HCT116 (cell line): ENCODE data around the gene TMEM131. TPM values are rescaled to one million over a fixed set of nuclear protein-coding genes. Genes with fewer than 3 reads are reported as not detected.

Source experiments
- ATAC-seq: fragments of 200-7000 bp; cut with Tn5 transposase; 2 replicates; pipeline ENCODE4 v1.9.1; 2020; ENCODE audit warnings: mild to moderate bottlenecking, moderate library complexity
- BruUV-seq: library from RNA; stranded (reverse); fragments of 400-500 nt; replicated peaks from 2 replicates; lab custom pipeline; 2021; lab: Mats Ljungman, UMichigan
- CTCF ChIA-PET: fragments of 300-600 bp; sonication (Branson Sonifier 250); formaldehyde crosslinking; loops from one replicate; lab custom pipeline; 2021; ENCODE audit warnings: antibody characterized with exemption; lab: Charles Lee
- POLR2A ChIA-PET: fragments of 300-600, 350-600 bp; sonication (Branson Sonifier 250); formaldehyde crosslinking; loops from one replicate; lab custom pipeline; 2021; ENCODE audit warnings: antibody characterized with exemption; lab: Charles Lee
- RAD21 ChIA-PET, 2 experiments: fragments of 300-600 bp; sonication (Branson Sonifier 250); formaldehyde crosslinking; loops; one replicate each; lab custom pipeline; 2023; ENCODE audit warnings: low total read pairs in 2 of 2; ENCODE audit not compliant: uncharacterized antibody in 2 of 2, unreplicated experiment in 2 of 2, low non-redundant PET in 1 of 2; lab: Charles Lee
- DNase-seq: peaks from one replicate; pipeline ENCODE4 v3.0.0-alpha.2; 2010; ENCODE audit warnings: low read depth, low spot score
- H2AFZ ChIP-seq: fragments of 200-600 bp; shearing (Covaris generic), sonication (generic); 2 replicates; pipeline ENCODE4 v1.6.1; 2017; ENCODE audit warnings: low read depth, mixed run types, mixed read lengths, antibody characterized with exemption, low read length; ENCODE audit not compliant: poor library complexity, severe bottlenecking
- H3K27ac ChIP-seq: 2 replicates; pipeline ENCODE4 v1.5.1; 2012; ENCODE audit warnings: low read depth, low read length
- H3K27me3 ChIP-seq: fragments of 200-600 bp; sonication (generic); 2 replicates; pipeline ENCODE4 v1.6.1; 2016; ENCODE audit warnings: mixed run types, low read length, mixed read lengths; ENCODE audit not compliant: insufficient read depth
- H3K36me3 ChIP-seq, 2 experiments: fragments of 200-500 bp in 1 of 2; fragments of 200-600 bp in 1 of 2; sonication (Bioruptor generic) in 1 of 2; sonication (generic) in 1 of 2; 2 replicates each; pipeline versions ENCODE4 v1.5.1 to v1.6.1; 2014 to 2016; ENCODE audit warnings: low read length in 2 of 2, inconsistent platforms in 1 of 2, mixed read lengths in 1 of 2, mixed run types in 1 of 2; ENCODE audit not compliant: insufficient read depth in 2 of 2, control insufficient read depth in 1 of 2
- H3K4me1 ChIP-seq, 2 experiments: fragments of 200-600 bp in 1 of 2; sonication (generic) in 1 of 2; 2 replicates each; pipeline versions ENCODE4 v1.5.1 to v1.6.1; 2012 to 2017; ENCODE audit warnings: low read length in 2 of 2, inconsistent platforms in 1 of 2, mild to moderate bottlenecking in 1 of 2, mixed read lengths in 1 of 2, mixed run types in 1 of 2, moderate library complexity in 1 of 2; ENCODE audit not compliant: insufficient read depth in 2 of 2, control insufficient read depth in 1 of 2
- H3K4me2 ChIP-seq: fragments of 200-600 bp; sonication (generic); 2 replicates; pipeline ENCODE4 v1.6.1; 2017; ENCODE audit warnings: mixed run types, low read length, mixed read lengths
- H3K4me3 ChIP-seq, 2 experiments: fragments of 200-600 bp in 1 of 2; sonication (generic) in 1 of 2; replicated peaks in 1 of 2; 2 replicates each; pipeline ENCODE4 v1.5.1; 2011 to 2016; ENCODE audit warnings: low read length in 2 of 2, control low read depth in 1 of 2, low read depth in 1 of 2, mild to moderate bottlenecking in 1 of 2, mixed read lengths in 1 of 2, mixed run types in 1 of 2
- H3K79me2 ChIP-seq: fragments of 200-600 bp; sonication (generic); 2 replicates; pipeline ENCODE4 v1.6.1; 2017; ENCODE audit warnings: mild to moderate bottlenecking, mixed run types, low read length, moderate library complexity, mixed read lengths; ENCODE audit not compliant: insufficient read depth
- H3K9ac ChIP-seq: fragments of 200-600 bp; sonication (generic); 2 replicates; pipeline ENCODE4 v1.6.1; 2016; ENCODE audit warnings: low read length, mixed read lengths
- H3K9me2 ChIP-seq: fragments of 200-600 bp; sonication (generic), shearing (Covaris generic); 2 replicates; pipeline ENCODE4 v1.6.1; 2017; ENCODE audit warnings: mixed run types, mild to moderate bottlenecking, moderate library complexity; ENCODE audit not compliant: insufficient read depth
- H3K9me3 ChIP-seq, 2 experiments: fragments of 200-500 bp in 1 of 2; fragments of 200-600 bp in 1 of 2; sonication (Bioruptor generic) in 1 of 2; sonication (generic) in 1 of 2; 2 replicates each; pipeline ENCODE4 v1.6.1; 2014 to 2017; ENCODE audit warnings: low read length in 2 of 2, mixed read lengths in 2 of 2, inconsistent platforms in 1 of 2, low read depth in 1 of 2, mild to moderate bottlenecking in 1 of 2, mixed run types in 1 of 2, moderate library complexity in 1 of 2; ENCODE audit not compliant: control insufficient read depth in 1 of 2, insufficient read depth in 1 of 2
- H4K20me1 ChIP-seq: fragments of 200-600 bp; sonication (generic), shearing (Covaris generic); 2 replicates; pipeline ENCODE4 v1.6.1; 2017; ENCODE audit warnings: mixed run types, mild to moderate bottlenecking, moderate library complexity; ENCODE audit not compliant: insufficient read depth
- CBX3 ChIP-seq: IDR thresholded peaks from 2 replicates; pipeline ENCODE4 v1.6.1; 2012; ENCODE audit warnings: low read depth
- CEBPB ChIP-seq: IDR thresholded peaks from 2 replicates; pipeline ENCODE4 v1.6.1; 2012; ENCODE audit warnings: low read depth
- ELF1 ChIP-seq: IDR thresholded peaks from 2 replicates; pipeline ENCODE4 v1.6.1; 2012; ENCODE audit warnings: low read depth, borderline replicate concordance
- EZH2 ChIP-seq: fragments of 200-600 bp; sonication (generic); IDR thresholded peaks from 2 replicates; pipeline ENCODE4 v1.6.1; 2017; ENCODE audit warnings: antibody characterized with exemption, mixed run types
- EZH2phosphoT487 ChIP-seq: fragments of 200-600 bp; IDR thresholded peaks from 2 replicates; pipeline ENCODE4 v1.6.1; 2018; ENCODE audit warnings: antibody characterized with exemption, borderline replicate concordance
- FOSL1 ChIP-seq: IDR thresholded peaks from 2 replicates; pipeline ENCODE4 v1.6.1; 2012; ENCODE audit warnings: low read depth
- JUND ChIP-seq: IDR thresholded peaks from 2 replicates; pipeline ENCODE4 v1.6.1; 2012
- POLR2AphosphoS5 ChIP-seq: IDR thresholded peaks from 2 replicates; pipeline ENCODE4 v1.6.1; 2011; ENCODE audit warnings: mild to moderate bottlenecking, low read depth, low read length, moderate library complexity
- RAD21 ChIP-seq: IDR thresholded peaks from 2 replicates; pipeline ENCODE4 v1.6.1; 2012; ENCODE audit warnings: low read depth, mild to moderate bottlenecking
- SIN3A ChIP-seq: IDR thresholded peaks from 2 replicates; pipeline ENCODE4 v1.6.1; 2012; ENCODE audit warnings: low read depth
- TCF7L2 ChIP-seq: IDR thresholded peaks from 2 replicates; pipeline ENCODE4 v1.7.0; 2011; ENCODE audit warnings: borderline replicate concordance, inconsistent platforms; ENCODE audit not compliant: insufficient read depth, insufficient read length; ENCODE audit errors: extremely low read depth
- ZFX ChIP-seq: fragments of 450-650 bp; IDR thresholded peaks from 2 replicates; pipeline ENCODE4 v1.6.1; 2017
- ZNF274 ChIP-seq: fragments of 200-500 bp; sonication (Bioruptor generic); IDR thresholded peaks from 2 replicates; pipeline ENCODE4 v1.6.1; 2014; ENCODE audit warnings: mild to moderate bottlenecking, low read depth, low read length, inconsistent platforms
- intact Hi-C: fragments of 100-400 bp; cut with micrococcal nuclease; formaldehyde crosslinking; loops from 2 replicates; pipeline ENCODE4 v1.10.0; 2022
- total RNA-seq: library from RNA; stranded (reverse); gene quantifications from one replicate; pipeline ENCODE4 v1.2.1, GENCODE V29; 2021; ENCODE audit not compliant: unreplicated experiment
- TF ChIP-seq, protein P1 (sequence below): IDR thresholded peaks from 2 replicates; pipeline ENCODE4 v1.6.1; 2012
- TF ChIP-seq, protein P2 (sequence below): IDR thresholded peaks from 2 replicates; pipeline ENCODE4 v1.6.1; 2012
- TF ChIP-seq, protein P3 (sequence below): IDR thresholded peaks from 2 replicates; pipeline ENCODE4 v1.6.1; 2012; ENCODE audit warnings: low read depth
- TF ChIP-seq, protein P4 (sequence below), 3 experiments: fragments of 200-600 bp in 1 of 3; sonication (generic) in 1 of 3; IDR thresholded peaks in 2 of 3; conservative IDR thresholded peaks in 1 of 3; 2 replicates each; pipeline ENCODE4 v1.5.1; 2012 to 2017; ENCODE audit warnings: low read depth in 2 of 3, low read length in 2 of 3, antibody characterized with exemption in 1 of 3, borderline replicate concordance in 1 of 3, control low read depth in 1 of 3, mild to moderate bottlenecking in 1 of 3, mixed read lengths in 1 of 3, mixed run types in 1 of 3, moderate library complexity in 1 of 3; ENCODE audit not compliant: insufficient read depth in 1 of 3

The TMEM131 gene
- total RNA-seq, 1 experiment from 2014 or later: 51.5 TPM

DNA sequence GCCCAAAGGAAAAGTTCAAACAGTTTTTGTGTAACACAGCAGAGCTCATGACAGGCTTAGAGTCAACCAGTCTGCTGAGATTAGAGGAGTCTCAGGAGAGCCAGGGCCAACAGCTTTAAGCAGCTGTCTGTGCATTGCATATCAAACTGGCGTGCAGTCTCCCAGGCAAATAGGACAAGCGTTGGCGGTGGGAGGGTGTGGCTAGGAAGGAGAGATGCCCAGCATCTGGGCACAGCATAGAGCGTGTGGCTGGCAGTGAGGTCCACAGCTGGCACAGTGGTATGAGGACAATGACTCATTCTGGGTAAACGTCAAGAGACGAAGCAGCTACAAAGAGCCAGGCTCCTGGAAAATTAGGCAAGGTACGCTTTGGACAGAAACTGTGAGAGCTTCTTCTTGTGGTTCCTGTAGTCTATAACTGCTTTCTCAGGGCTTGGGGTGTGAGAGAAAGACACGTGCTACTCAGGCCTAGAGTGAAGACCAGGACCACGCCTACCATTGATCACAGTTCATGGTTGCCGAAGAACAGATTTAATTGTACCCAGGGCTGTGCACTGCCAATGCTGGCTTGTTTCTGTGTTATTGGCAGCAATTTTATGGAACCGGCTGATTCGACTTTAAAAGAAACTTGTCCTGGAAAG is 267.5 kb downstream of the TMEM131 start:
- TF ChIP-seq FOSL1 (no peak), CBX3 (no peak), JUND (no peak), SIN3A (no peak), ZFX (no peak), TCF7L2 (no peak), CEBPB (no peak), POLR2AphosphoS5 (no peak), ELF1 (no peak), EZH2 (no peak), EZH2phosphoT487 (no peak), RAD21 (no peak), ZNF274 (no peak)
- TF ChIP-seq, protein P1, sequence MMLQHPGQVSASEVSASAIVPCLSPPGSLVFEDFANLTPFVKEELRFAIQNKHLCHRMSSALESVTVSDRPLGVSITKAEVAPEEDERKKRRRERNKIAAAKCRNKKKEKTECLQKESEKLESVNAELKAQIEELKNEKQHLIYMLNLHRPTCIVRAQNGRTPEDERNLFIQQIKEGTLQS: no peak
- TF ChIP-seq, protein P2, sequence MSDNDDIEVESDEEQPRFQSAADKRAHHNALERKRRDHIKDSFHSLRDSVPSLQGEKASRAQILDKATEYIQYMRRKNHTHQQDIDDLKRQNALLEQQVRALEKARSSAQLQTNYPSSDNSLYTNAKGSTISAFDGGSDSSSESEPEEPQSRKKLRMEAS: no peak
- TF ChIP-seq, protein P3, sequence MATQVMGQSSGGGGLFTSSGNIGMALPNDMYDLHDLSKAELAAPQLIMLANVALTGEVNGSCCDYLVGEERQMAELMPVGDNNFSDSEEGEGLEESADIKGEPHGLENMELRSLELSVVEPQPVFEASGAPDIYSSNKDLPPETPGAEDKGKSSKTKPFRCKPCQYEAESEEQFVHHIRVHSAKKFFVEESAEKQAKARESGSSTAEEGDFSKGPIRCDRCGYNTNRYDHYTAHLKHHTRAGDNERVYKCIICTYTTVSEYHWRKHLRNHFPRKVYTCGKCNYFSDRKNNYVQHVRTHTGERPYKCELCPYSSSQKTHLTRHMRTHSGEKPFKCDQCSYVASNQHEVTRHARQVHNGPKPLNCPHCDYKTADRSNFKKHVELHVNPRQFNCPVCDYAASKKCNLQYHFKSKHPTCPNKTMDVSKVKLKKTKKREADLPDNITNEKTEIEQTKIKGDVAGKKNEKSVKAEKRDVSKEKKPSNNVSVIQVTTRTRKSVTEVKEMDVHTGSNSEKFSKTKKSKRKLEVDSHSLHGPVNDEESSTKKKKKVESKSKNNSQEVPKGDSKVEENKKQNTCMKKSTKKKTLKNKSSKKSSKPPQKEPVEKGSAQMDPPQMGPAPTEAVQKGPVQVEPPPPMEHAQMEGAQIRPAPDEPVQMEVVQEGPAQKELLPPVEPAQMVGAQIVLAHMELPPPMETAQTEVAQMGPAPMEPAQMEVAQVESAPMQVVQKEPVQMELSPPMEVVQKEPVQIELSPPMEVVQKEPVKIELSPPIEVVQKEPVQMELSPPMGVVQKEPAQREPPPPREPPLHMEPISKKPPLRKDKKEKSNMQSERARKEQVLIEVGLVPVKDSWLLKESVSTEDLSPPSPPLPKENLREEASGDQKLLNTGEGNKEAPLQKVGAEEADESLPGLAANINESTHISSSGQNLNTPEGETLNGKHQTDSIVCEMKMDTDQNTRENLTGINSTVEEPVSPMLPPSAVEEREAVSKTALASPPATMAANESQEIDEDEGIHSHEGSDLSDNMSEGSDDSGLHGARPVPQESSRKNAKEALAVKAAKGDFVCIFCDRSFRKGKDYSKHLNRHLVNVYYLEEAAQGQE: no peak
- TF ChIP-seq, protein P4, sequence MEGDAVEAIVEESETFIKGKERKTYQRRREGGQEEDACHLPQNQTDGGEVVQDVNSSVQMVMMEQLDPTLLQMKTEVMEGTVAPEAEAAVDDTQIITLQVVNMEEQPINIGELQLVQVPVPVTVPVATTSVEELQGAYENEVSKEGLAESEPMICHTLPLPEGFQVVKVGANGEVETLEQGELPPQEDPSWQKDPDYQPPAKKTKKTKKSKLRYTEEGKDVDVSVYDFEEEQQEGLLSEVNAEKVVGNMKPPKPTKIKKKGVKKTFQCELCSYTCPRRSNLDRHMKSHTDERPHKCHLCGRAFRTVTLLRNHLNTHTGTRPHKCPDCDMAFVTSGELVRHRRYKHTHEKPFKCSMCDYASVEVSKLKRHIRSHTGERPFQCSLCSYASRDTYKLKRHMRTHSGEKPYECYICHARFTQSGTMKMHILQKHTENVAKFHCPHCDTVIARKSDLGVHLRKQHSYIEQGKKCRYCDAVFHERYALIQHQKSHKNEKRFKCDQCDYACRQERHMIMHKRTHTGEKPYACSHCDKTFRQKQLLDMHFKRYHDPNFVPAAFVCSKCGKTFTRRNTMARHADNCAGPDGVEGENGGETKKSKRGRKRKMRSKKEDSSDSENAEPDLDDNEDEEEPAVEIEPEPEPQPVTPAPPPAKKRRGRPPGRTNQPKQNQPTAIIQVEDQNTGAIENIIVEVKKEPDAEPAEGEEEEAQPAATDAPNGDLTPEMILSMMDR (IDR thresholded peaks at IDR 0.05 in 2 of 3, conservative IDR thresholded peaks at IDR 0.05 in 1 of 3; ENCODE audit: borderline replicate concordance in 1 of 3, insufficient read depth in 1 of 3, low read depth in 2 of 3, low read length in 2 of 3): no peak
- ChIA-PET RAD21 (no interaction called here), CTCF (interaction anchor here (0.8 kb wide), 1 partner anchor 19 kb away, joined by 3 read pairs; no protein-coding TSS in a partner anchor), POLR2A (no interaction called here)
- intact Hi-C loops: no loop called here
- H4K20me1 ChIP-seq: no peaks in the 10 kb centered on the region
- H3K79me2 ChIP-seq: no peaks in the 10 kb centered on the region
- H3K4me3 ChIP-seq: no peak overlapping the region
- H3K9me3 ChIP-seq: no peaks in the 10 kb centered on the region
- DNase-seq: no peak
- peaks cover 0 to 5% of the 10 kb centered on the region in 2 experiments; a peak in 2 of 4 replicates for H3K4me1 ChIP-seq
- no peak for ATAC-seq
- H3K4me2 ChIP-seq: no peak overlapping the region
- H3K27me3 ChIP-seq: no peaks in the 10 kb centered on the region
- H3K9me2 ChIP-seq: no peaks in the 10 kb centered on the region
- H3K27ac ChIP-seq: no peak overlapping the region
- no peaks in the 10 kb centered on the region for H3K36me3 ChIP-seq
- H3K9ac ChIP-seq: no peak overlapping the region
- no peak overlapping the region for H2AFZ ChIP-seq
- BruUV-seq: no TSS peak
